H9 (cell line): ENCODE results near the gene RSBN1L. TPM values are rescaled to one million over a fixed set of nuclear protein-coding genes. Genes with fewer than 3 reads are reported as not detected.
A peak's percentile ranks its signal among the peaks of the same experiment; 100 is the strongest.

Source experiments
- DNase-seq: peaks from one replicate; pipeline ENCODE4 v3.0.0-alpha.2; 2017
- H2AFZ ChIP-seq: one replicate; pipeline ENCODE4 v1.6.1; 2013; ENCODE audit warnings: mild to moderate bottlenecking, low read length, control low read depth, moderate library complexity
- H2AK5ac ChIP-seq: 2 replicates; pipeline ENCODE4 v1.6.1; 2013; ENCODE audit warnings: low read length, control low read depth, mixed read lengths; ENCODE audit not compliant: insufficient read length
- H2BK120ac ChIP-seq: one replicate; pipeline ENCODE4 v1.6.1; 2013; ENCODE audit warnings: low read depth, mild to moderate bottlenecking, low read length, control low read depth, inconsistent platforms; ENCODE audit not compliant: poor library complexity, severe bottlenecking
- H2BK12ac ChIP-seq: 2 replicates; pipeline ENCODE4 v1.6.1; 2013; ENCODE audit warnings: low read length, control low read depth, mixed read lengths, low read depth; ENCODE audit not compliant: insufficient read length
- H2BK15ac ChIP-seq: 2 replicates; pipeline ENCODE4 v1.6.1; 2013; ENCODE audit warnings: low read depth, low read length, control low read depth
- H2BK20ac ChIP-seq: one replicate; pipeline ENCODE4 v1.6.1; 2013; ENCODE audit warnings: low read depth, mild to moderate bottlenecking, low read length, control low read depth, inconsistent platforms; ENCODE audit not compliant: poor library complexity, severe bottlenecking
- H2BK5ac ChIP-seq: 2 replicates; pipeline ENCODE4 v1.6.1; 2013; ENCODE audit warnings: low read length, control low read depth, mixed read lengths; ENCODE audit not compliant: insufficient read length
- H3K14ac ChIP-seq: 2 replicates; pipeline ENCODE4 v1.6.1; 2013; ENCODE audit warnings: low read length, control low read depth; ENCODE audit not compliant: insufficient read depth
- H3K18ac ChIP-seq: 2 replicates; pipeline ENCODE4 v1.6.1; 2013; ENCODE audit warnings: low read depth, mild to moderate bottlenecking, mixed read lengths, low read length, control low read depth; ENCODE audit not compliant: insufficient read length
- H3K23ac ChIP-seq: 2 replicates; pipeline ENCODE4 v1.6.1; 2013; ENCODE audit warnings: low read length, control low read depth, mixed read lengths, low read depth; ENCODE audit not compliant: insufficient read length
- H3K23me2 ChIP-seq: 2 replicates; pipeline ENCODE4 v1.6.1; 2013; ENCODE audit warnings: low read depth, mild to moderate bottlenecking, mixed read lengths, low read length, control low read depth; ENCODE audit not compliant: insufficient read length, poor library complexity, severe bottlenecking
- H3K27ac ChIP-seq: 2 replicates; pipeline ENCODE4 v1.5.1; 2013; ENCODE audit warnings: low read length, control low read depth, mixed read lengths, low read depth; ENCODE audit not compliant: insufficient read length
- H3K27me3 ChIP-seq: 2 replicates; pipeline ENCODE4 v1.6.1; 2013; ENCODE audit warnings: low read length, control low read depth, inconsistent platforms; ENCODE audit not compliant: insufficient read depth
- H3K4ac ChIP-seq: 2 replicates; pipeline ENCODE4 v1.6.1; 2013; ENCODE audit warnings: low read depth, mild to moderate bottlenecking, control low read depth, inconsistent platforms, low read length, moderate library complexity
- H3K4me1 ChIP-seq: 2 replicates; pipeline ENCODE4 v1.6.1; 2013; ENCODE audit warnings: low read length, control low read depth, inconsistent platforms; ENCODE audit not compliant: insufficient read depth
- H3K4me2 ChIP-seq: 2 replicates; pipeline ENCODE4 v1.6.1; 2013; ENCODE audit warnings: low read length, control low read depth, mixed read lengths; ENCODE audit not compliant: insufficient read length, insufficient read depth
- H3K56ac ChIP-seq: 2 replicates; pipeline ENCODE4 v1.6.1; 2013; ENCODE audit warnings: low read depth, mild to moderate bottlenecking, mixed read lengths, low read length, control low read depth; ENCODE audit not compliant: insufficient read length
- H3K79me1 ChIP-seq: 2 replicates; pipeline ENCODE4 v1.6.1; 2013; ENCODE audit warnings: low read depth, mild to moderate bottlenecking, moderate library complexity, low read length, control low read depth, inconsistent platforms; ENCODE audit not compliant: insufficient read depth, poor library complexity, severe bottlenecking
- H3K79me2 ChIP-seq: 2 replicates; pipeline ENCODE4 v1.6.1; 2013; ENCODE audit warnings: low read length, control low read depth, inconsistent platforms; ENCODE audit not compliant: insufficient read depth
- H3K9ac ChIP-seq: 2 replicates; pipeline ENCODE4 v1.6.1; 2013; ENCODE audit warnings: low read length, control low read depth, mixed read lengths; ENCODE audit not compliant: insufficient read length; ENCODE audit errors: extremely low read depth
- H3K9me3 ChIP-seq: one replicate; pipeline ENCODE4 v1.6.1; 2013; ENCODE audit warnings: low read depth, low read length, inconsistent platforms; ENCODE audit not compliant: control insufficient read depth
- H3T11ph ChIP-seq: one replicate; pipeline ENCODE4 v1.6.1; 2013; ENCODE audit warnings: mild to moderate bottlenecking, low read length, control low read depth, inconsistent platforms
- H4K20me1 ChIP-seq: one replicate; pipeline ENCODE4 v1.6.1; 2013; ENCODE audit not compliant: control insufficient read depth, insufficient read length, insufficient read depth
- H4K5ac ChIP-seq: 2 replicates; pipeline ENCODE4 v1.6.1; 2013; ENCODE audit warnings: low read depth, mild to moderate bottlenecking, mixed read lengths, low read length, control low read depth; ENCODE audit not compliant: insufficient read length
- H4K8ac ChIP-seq: replicated peaks from 2 replicates; pipeline ENCODE4 v1.6.1; 2013; ENCODE audit warnings: low read length, control low read depth, mixed read lengths, low read depth; ENCODE audit not compliant: insufficient read length
- H4K91ac ChIP-seq: 2 replicates; pipeline ENCODE4 v1.6.1; 2013; ENCODE audit warnings: low read depth, mild to moderate bottlenecking, moderate library complexity, mixed read lengths, low read length, control low read depth; ENCODE audit not compliant: insufficient read length
- H3K27ac Mint-ChIP-seq, 3 experiments: 2 replicates in 2 of 3; 3 replicates in 1 of 3; pipeline ENCODE4 v1.8.0; 2020 to 2021; ENCODE audit warnings: mixed read lengths in 3 of 3, mild to moderate bottlenecking in 1 of 3, moderate library complexity in 1 of 3
- H3K27me3 Mint-ChIP-seq: 2 replicates; pipeline ENCODE4 v1.8.0; 2021; ENCODE audit warnings: low read depth, mild to moderate bottlenecking, moderate library complexity, mixed read lengths
- H3K36me3 Mint-ChIP-seq, 3 experiments: 2 replicates in 2 of 3; 3 replicates in 1 of 3; pipeline ENCODE4 v1.8.0; 2020 to 2021; ENCODE audit warnings: low read depth in 3 of 3, mixed read lengths in 3 of 3; ENCODE audit not compliant: insufficient read depth in 1 of 3
- H3K4me1 Mint-ChIP-seq, 2 experiments: 2 replicates each; pipeline ENCODE4 v1.8.0; 2020; ENCODE audit warnings: mixed read lengths in 2 of 2
- H3K4me3 Mint-ChIP-seq, 2 experiments: 2 replicates in 1 of 2; 3 replicates in 1 of 2; pipeline ENCODE4 v1.8.0; 2020 to 2021; ENCODE audit warnings: mild to moderate bottlenecking in 2 of 2, mixed read lengths in 2 of 2, moderate library complexity in 1 of 2
- H3K9me3 Mint-ChIP-seq, 2 experiments: 2 replicates in 1 of 2; 3 replicates in 1 of 2; pipeline ENCODE4 v1.8.0; 2020; ENCODE audit warnings: mild to moderate bottlenecking in 2 of 2, mixed read lengths in 2 of 2, moderate library complexity in 1 of 2
- WGBS: extraction: QIAGEN DNeasy Blood & Tissue Kit; methylation state at CpG from one replicate; pipeline ENCODE4 v1.1.7; 2013; ENCODE audit warnings: missing lambda C conversion rate, low lambda C conversion rate, mixed read lengths; ENCODE audit not compliant: insufficient read length; ENCODE audit errors: extremely low coverage; 5-methylcytosine and 5-hydroxymethylcytosine counted together
- total RNA-seq: library from RNA; stranded (reverse); gene quantifications from 2 replicates; pipeline ENCODE4 v1.2.1, GENCODE V29; 2021
- TF ChIP-seq, protein P1 (sequence below): fragments of 200-600 bp; sonication (generic); conservative IDR thresholded peaks from 3 replicates; pipeline ENCODE4 v1.8.0; 2021; ENCODE audit warnings: antibody characterized with exemption, mild to moderate bottlenecking

The RSBN1L gene
- total RNA-seq, 1 experiment from 2014 or later = 20.6 TPM

DNA sequence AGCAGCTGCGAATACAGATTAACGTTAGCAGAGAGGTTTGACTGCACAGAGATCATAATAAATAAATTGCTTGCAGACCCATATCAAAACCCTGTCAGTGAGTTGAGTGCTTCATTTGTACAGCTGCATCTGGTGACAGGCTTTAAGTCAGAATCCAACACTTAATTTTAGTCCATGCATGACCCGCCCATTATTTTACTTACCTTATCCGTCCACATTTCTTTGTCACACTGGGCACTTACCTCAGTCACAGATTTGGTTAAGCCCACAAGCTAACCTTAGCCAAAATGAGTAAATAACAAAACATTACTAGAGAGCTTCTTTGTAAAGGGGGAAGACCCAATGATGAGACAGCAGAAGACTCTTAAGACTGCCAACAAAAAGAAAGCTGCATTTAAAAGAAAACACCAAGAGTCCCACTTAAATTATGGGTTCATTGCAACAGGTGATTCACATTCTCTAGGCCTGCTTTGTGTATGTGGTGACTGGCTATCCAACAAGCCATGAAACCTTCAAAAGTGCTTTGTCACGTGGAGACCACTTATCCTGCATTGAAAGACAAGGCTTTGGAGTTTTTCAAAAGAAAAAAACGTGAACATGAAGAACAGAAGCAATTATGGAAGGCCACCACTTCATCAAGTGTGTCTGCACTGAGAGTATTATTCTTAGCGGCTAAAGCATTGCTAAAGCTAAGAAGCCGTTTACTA, 134.5 kb downstream of the RSBN1L start:
- no peak overlapping the region for H3K4me2 ChIP-seq
- TF ChIP-seq, protein P1, sequence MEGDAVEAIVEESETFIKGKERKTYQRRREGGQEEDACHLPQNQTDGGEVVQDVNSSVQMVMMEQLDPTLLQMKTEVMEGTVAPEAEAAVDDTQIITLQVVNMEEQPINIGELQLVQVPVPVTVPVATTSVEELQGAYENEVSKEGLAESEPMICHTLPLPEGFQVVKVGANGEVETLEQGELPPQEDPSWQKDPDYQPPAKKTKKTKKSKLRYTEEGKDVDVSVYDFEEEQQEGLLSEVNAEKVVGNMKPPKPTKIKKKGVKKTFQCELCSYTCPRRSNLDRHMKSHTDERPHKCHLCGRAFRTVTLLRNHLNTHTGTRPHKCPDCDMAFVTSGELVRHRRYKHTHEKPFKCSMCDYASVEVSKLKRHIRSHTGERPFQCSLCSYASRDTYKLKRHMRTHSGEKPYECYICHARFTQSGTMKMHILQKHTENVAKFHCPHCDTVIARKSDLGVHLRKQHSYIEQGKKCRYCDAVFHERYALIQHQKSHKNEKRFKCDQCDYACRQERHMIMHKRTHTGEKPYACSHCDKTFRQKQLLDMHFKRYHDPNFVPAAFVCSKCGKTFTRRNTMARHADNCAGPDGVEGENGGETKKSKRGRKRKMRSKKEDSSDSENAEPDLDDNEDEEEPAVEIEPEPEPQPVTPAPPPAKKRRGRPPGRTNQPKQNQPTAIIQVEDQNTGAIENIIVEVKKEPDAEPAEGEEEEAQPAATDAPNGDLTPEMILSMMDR = no peak
- no peaks in the 10 kb centered on the region for H3K79me1 ChIP-seq
- no peaks in the 10 kb centered on the region for H3K79me2 ChIP-seq
- H3K27me3 ChIP-seq = no peaks in the 10 kb centered on the region
- no peak overlapping the region for H3K56ac ChIP-seq
- H2BK12ac ChIP-seq = no peak overlapping the region
- Mint-ChIP-seq H3K27ac (peak overlapping the region in 1 of 3 experiments; percentile 78; a peak in 2 of 7 replicates), H3K36me3 (no peaks in the 10 kb centered on the region), H3K27me3 (no peaks in the 10 kb centered on the region), H3K4me1 (peaks cover 0 to 8% of the 10 kb centered on the region in 2 experiments; a peak in 1 of 4 replicates), H3K4me3 (no peak overlapping the region), H3K9me3 (no peaks in the 10 kb centered on the region)
- no peak overlapping the region for H3K18ac ChIP-seq
- no peak overlapping the region for H2BK20ac ChIP-seq
- no peak overlapping the region for H4K91ac ChIP-seq
- no peaks in the 10 kb centered on the region for H3K9me3 ChIP-seq
- H3K14ac ChIP-seq = no peak overlapping the region
- WGBS = no CpG with 5 or more reads among the region's 8 CpGs
- H3K27ac ChIP-seq = no peak overlapping the region
- no peak overlapping the region for H2AK5ac ChIP-seq
- no peak overlapping the region for H3K9ac ChIP-seq
- H3K23ac ChIP-seq = no peak overlapping the region
- H4K8ac ChIP-seq = no peak overlapping the region
- H4K20me1 ChIP-seq = no peaks in the 10 kb centered on the region
- no peak overlapping the region for H2BK120ac ChIP-seq
- H3K23me2 ChIP-seq = no peaks in the 10 kb centered on the region
- H2BK15ac ChIP-seq = no peak overlapping the region
- no peak overlapping the region for H2BK5ac ChIP-seq
- no peak overlapping the region for H3T11ph ChIP-seq
- DNase-seq = no peak
- H4K5ac ChIP-seq = no peak overlapping the region
- H2AFZ ChIP-seq = no peak overlapping the region
- no peaks in the 10 kb centered on the region for H3K4me1 ChIP-seq
- H3K4ac ChIP-seq = no peak overlapping the region
